Endothelial cell (in vitro differentiated cells): ENCODE results near the gene LVRN. TPM values are rescaled to one million over a fixed set of nuclear protein-coding genes. Genes with fewer than 3 reads are reported as not detected.

ENCODE experiments used
- DNase-seq: peaks from one replicate; pipeline ENCODE4 v3.0.0; 2021; ENCODE audit warnings: low spot score
- H3K27ac Mint-ChIP-seq: one replicate; pipeline ENCODE4 v1.8.0; 2021; ENCODE audit warnings: mixed read lengths, inconsistent platforms; ENCODE audit not compliant: unreplicated experiment
- H3K27me3 Mint-ChIP-seq: one replicate; pipeline ENCODE4 v1.8.0; 2021; ENCODE audit warnings: mild to moderate bottlenecking, moderate library complexity, mixed read lengths, inconsistent platforms; ENCODE audit not compliant: unreplicated experiment
- H3K36me3 Mint-ChIP-seq: one replicate; pipeline ENCODE4 v1.8.0; 2021; ENCODE audit warnings: mild to moderate bottlenecking, low read depth, mixed read lengths, inconsistent platforms; ENCODE audit not compliant: unreplicated experiment
- H3K4me1 Mint-ChIP-seq: one replicate; pipeline ENCODE4 v1.8.0; 2021; ENCODE audit warnings: mild to moderate bottlenecking, mixed read lengths, inconsistent platforms; ENCODE audit not compliant: unreplicated experiment
- H3K4me3 Mint-ChIP-seq: one replicate; pipeline ENCODE4 v1.8.0; 2021; ENCODE audit warnings: mild to moderate bottlenecking, mixed read lengths, inconsistent platforms; ENCODE audit not compliant: unreplicated experiment
- H3K9me3 Mint-ChIP-seq: one replicate; pipeline ENCODE4 v1.8.0; 2021; ENCODE audit warnings: mixed read lengths, inconsistent platforms; ENCODE audit not compliant: unreplicated experiment
- total RNA-seq: library from RNA; stranded (reverse); fragmentation: NEBNext Ultra II Directional; extraction: Animal tissue kit (Norgen Biotek cat#: 25700); gene quantifications from one replicate; pipeline ENCODE4 v1.2.1, GENCODE V29; 2021; ENCODE audit not compliant: unreplicated experiment
- TF ChIP-seq, protein P1 (sequence below): fragments of 200-600 bp; sonication (generic); IDR thresholded peaks from one replicate; pipeline ENCODE4 v1.5.0; 2021; ENCODE audit warnings: antibody characterized with exemption; ENCODE audit not compliant: unreplicated experiment

Gene LVRN
- total RNA-seq, 1 donor from 2014 or later, result 1.3 TPM

GRCh38 chr5:116063950-116064349 lies 101.7 kb downstream of the LVRN start:
- Mint-ChIP-seq H3K4me1 (no peaks in the 10 kb centered on the region), H3K27me3 (no peaks in the 10 kb centered on the region), H3K27ac (no peak overlapping the region), H3K36me3 (no peaks in the 10 kb centered on the region), H3K4me3 (no peak overlapping the region), H3K9me3 (no peaks in the 10 kb centered on the region)
- TF ChIP-seq, protein P1, sequence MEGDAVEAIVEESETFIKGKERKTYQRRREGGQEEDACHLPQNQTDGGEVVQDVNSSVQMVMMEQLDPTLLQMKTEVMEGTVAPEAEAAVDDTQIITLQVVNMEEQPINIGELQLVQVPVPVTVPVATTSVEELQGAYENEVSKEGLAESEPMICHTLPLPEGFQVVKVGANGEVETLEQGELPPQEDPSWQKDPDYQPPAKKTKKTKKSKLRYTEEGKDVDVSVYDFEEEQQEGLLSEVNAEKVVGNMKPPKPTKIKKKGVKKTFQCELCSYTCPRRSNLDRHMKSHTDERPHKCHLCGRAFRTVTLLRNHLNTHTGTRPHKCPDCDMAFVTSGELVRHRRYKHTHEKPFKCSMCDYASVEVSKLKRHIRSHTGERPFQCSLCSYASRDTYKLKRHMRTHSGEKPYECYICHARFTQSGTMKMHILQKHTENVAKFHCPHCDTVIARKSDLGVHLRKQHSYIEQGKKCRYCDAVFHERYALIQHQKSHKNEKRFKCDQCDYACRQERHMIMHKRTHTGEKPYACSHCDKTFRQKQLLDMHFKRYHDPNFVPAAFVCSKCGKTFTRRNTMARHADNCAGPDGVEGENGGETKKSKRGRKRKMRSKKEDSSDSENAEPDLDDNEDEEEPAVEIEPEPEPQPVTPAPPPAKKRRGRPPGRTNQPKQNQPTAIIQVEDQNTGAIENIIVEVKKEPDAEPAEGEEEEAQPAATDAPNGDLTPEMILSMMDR, result no peak
- DNase-seq, result no peak

- Mint-ChIP-seq H3K4me3 (no peak overlapping the region), H3K27ac (no peak overlapping the region), H3K4me1 (peaks cover 8% of the 10 kb centered on the region), H3K9me3 (no peaks in the 10 kb centered on the region), H3K27me3 (no peaks in the 10 kb centered on the region), H3K36me3 (no peaks in the 10 kb centered on the region)
- TF ChIP-seq, protein P1, result peak; percentile 94
- DNase-seq, result peak; percentile 20
These were observed 105.9 kb downstream of the LVRN start for GRCh38 chr5:116068028-116068632.

DNA sequence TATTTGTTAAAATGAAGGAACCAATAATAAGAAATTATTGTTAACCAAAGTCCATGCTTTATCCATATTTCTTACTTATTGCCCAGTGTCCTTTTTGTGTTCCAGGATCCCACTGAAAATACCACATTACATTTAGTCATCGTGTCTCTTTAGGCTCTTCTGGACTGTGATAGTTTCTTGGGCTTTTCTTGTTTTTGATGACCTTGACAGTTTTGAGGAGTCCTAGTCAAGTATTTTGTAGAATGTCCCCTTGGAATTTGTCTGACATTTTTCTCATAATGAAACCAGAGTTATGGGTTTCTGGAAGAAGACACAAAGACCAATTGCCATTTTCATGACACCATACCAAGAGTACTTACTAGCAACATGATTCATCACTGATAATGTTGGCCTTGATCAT lies 108.9 kb downstream of the LVRN start:
- Mint-ChIP-seq H3K27ac (no peak overlapping the region), H3K36me3 (no peaks in the 10 kb centered on the region), H3K27me3 (peaks cover under 1% of the 10 kb centered on the region), H3K4me3 (no peak overlapping the region), H3K4me1 (peaks cover 8% of the 10 kb centered on the region), H3K9me3 (no peaks in the 10 kb centered on the region)
- no peak for DNase-seq
- TF ChIP-seq, protein P1, result no peak

GRCh38 chr5:116075191-116075831 lies 113.0 kb downstream of the LVRN start:
- Mint-ChIP-seq H3K4me3 (no peak overlapping the region), H3K9me3 (no peaks in the 10 kb centered on the region), H3K36me3 (no peaks in the 10 kb centered on the region), H3K4me1 (peaks cover 4% of the 10 kb centered on the region), H3K27me3 (peaks cover 2% of the 10 kb centered on the region), H3K27ac (no peak overlapping the region)
- TF ChIP-seq, protein P1, result no peak
- no peak for DNase-seq

DNA sequence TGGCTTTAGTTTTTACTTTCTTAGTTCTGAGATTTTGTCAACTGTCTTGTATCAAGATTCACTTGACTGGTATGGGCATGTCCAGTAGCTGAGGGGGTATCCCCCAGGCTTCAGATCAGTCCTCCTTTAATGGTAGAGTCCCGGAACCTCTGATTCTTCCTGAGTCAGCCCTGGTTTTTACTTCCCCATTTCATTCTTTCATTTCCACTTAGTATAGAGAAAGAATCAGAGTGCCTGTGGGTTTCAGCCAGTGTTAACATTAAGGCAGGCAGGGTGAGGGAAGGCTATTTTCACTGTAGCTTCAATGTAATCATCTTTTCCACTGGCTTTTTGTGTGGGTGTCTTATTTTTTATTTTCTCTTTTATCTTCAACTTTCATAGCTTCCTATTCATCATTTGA lies 114.2 kb downstream of the LVRN start:
- Mint-ChIP-seq H3K9me3 (no peaks in the 10 kb centered on the region), H3K27ac (no peak overlapping the region), H3K27me3 (peaks cover 3% of the 10 kb centered on the region), H3K4me3 (no peak overlapping the region), H3K4me1 (no peaks in the 10 kb centered on the region), H3K36me3 (no peaks in the 10 kb centered on the region)
- DNase-seq, result no peak
- TF ChIP-seq, protein P1, result no peak

Other genes starting within 250 kb of the LVRN start
- 2.9 TPM for gene CDO1, start 145.8 kb upstream of the LVRN start, total RNA-seq
- 50.8 TPM for gene ATG12, start 120.9 kb upstream of the LVRN start, total RNA-seq
- 118 TPM for gene AP3S1, start 120.5 kb upstream of the LVRN start, total RNA-seq
- not detected for gene ARL14EPL, start 70.0 kb downstream of the LVRN start, total RNA-seq
- 27.8 TPM for gene COMMD10, start 122.5 kb downstream of the LVRN start, total RNA-seq